ENCODE results near the gene ST6GALNAC6.
A peak's percentile ranks its signal among the peaks of the same experiment; 100 is the strongest.
"Not testable (repeated sequence)": the region's sequence is repeated elsewhere in the genome, so short reads cannot be mapped to it uniquely, and the experiment has no call there.

The ST6GALNAC6 gene

GRCh38 chr9:127896395-127897192 lies 2.8 kb downstream of the ST6GALNAC6 start:
- no peak overlapping the region for H3K27ac Mint-ChIP-seq
- no peak for DNase-seq (ENCODE audit: low spot score in 2 of 2)

GRCh38 chr9:127895811-127896210 lies 3.6 kb downstream of the ST6GALNAC6 start:
- peaks cover 52% of the 10 kb centered on the region for H3K4me1 Mint-ChIP-seq
- no peak overlapping the region for H3K27ac Mint-ChIP-seq
- no peaks in the 10 kb centered on the region for H3K9me3 Mint-ChIP-seq
- ATAC-seq (no peak), DNase-seq (ENCODE audit: low spot score in 2 of 2) (no peak)
- H3K4me3 Mint-ChIP-seq, result no peak overlapping the region
- peaks cover 89% of the 10 kb centered on the region for H3K36me3 Mint-ChIP-seq

More at GRCh38 chr9:127896395-127897192, 2.8 kb downstream of the ST6GALNAC6 start:
- ATAC-seq, result no peak
- Mint-ChIP-seq H3K9me3 (no peaks in the 10 kb centered on the region), H3K4me1 (peaks cover 52% of the 10 kb centered on the region), H3K4me3 (no peak overlapping the region), H3K36me3 (peaks cover 88% of the 10 kb centered on the region)

DNA sequence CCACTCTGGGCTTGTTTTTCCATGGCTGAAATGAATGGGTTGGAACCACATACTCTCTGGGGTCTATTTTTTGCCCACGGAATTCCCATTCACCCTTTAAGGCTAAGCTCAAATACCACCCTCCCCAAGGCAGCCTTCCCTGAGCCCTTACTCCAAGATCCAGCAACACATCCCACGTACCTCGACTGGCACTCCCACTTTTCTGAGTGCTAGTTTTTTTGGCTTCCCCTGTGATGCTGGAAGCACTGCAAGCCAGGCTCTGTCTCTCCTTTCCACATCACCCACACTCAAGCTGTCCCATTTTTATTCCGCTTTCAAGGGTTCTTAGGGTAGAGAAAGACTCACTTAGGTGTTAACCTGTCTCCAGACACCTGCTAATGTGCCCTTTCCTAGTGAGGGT lies 6.0 kb downstream of the ST6GALNAC6 start:
- DNase-seq (ENCODE audit: low spot score in 2 of 2) (no peak), ATAC-seq (no peak)
- no peak overlapping the region for H3K4me3 Mint-ChIP-seq
- H3K9me3 Mint-ChIP-seq, result no peaks in the 10 kb centered on the region
- no peak overlapping the region for H3K27ac Mint-ChIP-seq
- H3K4me1 Mint-ChIP-seq, result peaks cover 47% of the 10 kb centered on the region
- peaks cover 98% of the 10 kb centered on the region for H3K36me3 Mint-ChIP-seq

DNA sequence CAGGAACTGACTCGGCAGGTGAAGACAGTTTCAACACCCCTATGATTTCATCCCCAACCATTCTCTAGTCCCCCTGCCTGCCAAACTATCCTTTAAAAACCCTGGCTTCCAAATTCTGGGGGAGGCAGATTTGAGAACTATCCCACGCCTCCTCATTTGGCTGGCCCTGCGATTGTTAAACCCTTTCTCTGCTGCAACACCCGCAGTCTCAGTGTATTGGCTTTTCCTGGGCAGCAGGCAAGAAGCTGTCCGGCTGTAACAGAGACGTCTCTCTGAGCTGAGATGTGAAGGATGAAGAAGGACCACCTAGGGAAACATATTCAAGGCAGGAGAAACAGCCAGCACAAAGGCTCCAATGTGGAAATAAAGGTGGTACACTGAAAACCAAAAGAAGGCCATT lies 6.6 kb downstream of the ST6GALNAC6 start:
- DNase-seq (ENCODE audit: low spot score in 2 of 2), result no peak
- H3K4me3 Mint-ChIP-seq, result no peak overlapping the region
- peaks cover 98% of the 10 kb centered on the region for H3K36me3 Mint-ChIP-seq
- peak overlapping the region; percentile 6 for H3K27ac Mint-ChIP-seq
- no peaks in the 10 kb centered on the region for H3K9me3 Mint-ChIP-seq
- peaks cover 43% of the 10 kb centered on the region for H3K4me1 Mint-ChIP-seq
- ATAC-seq, result no peak

DNA sequence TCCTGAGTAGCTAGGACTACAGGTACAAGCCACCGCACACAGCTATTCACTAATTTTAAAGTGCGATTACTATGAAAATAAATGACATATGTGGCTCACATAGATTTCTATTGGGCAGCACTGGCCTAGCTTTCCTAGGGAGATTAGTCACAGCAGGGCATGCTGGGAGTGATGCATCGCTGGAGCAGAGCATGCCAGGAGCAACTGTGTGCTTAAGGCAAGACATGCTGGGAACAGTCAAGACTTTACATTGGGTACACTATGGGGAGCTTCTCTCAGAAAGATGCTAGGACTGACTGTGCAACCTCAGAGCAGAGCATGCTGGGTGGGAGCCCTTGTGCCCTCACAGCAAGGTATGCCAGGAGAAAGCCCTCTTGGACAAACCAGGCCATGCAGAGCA lies 9.3 kb downstream of the ST6GALNAC6 start:
- Mint-ChIP-seq H3K36me3 (peaks cover 100% of the 10 kb centered on the region), H3K4me3 (no peak overlapping the region), H3K27ac (no peak overlapping the region), H3K4me1 (peaks cover 46% of the 10 kb centered on the region), H3K9me3 (no peaks in the 10 kb centered on the region)
- ATAC-seq (no peak), DNase-seq (ENCODE audit: low spot score in 2 of 2) (no peak)

DNA sequence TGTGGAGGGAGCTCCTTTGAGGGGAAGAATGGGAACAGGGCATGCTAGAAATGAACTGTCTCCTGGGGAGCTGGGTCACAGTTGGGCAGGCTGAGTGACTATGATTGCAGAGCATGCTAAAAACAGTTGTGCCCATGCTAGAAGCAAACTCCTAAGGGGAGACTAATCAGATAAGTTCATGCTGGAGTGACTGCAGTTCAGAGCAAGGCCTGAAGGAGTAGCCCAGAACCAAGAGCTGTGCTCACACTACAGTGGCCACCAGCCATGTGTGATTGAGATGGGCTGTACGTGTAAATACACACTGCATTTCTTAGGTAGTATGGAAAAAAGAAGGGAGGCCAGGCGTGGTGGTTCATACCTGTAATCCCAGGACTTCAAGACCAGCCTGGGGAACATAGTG lies 11.6 kb downstream of the ST6GALNAC6 start:
- H3K4me3 Mint-ChIP-seq, result no peak overlapping the region
- peak; percentile 59 for ATAC-seq
- no peaks in the 10 kb centered on the region for H3K9me3 Mint-ChIP-seq
- H3K4me1 Mint-ChIP-seq, result peaks cover 52% of the 10 kb centered on the region
- DNase-seq (ENCODE audit: low spot score in 2 of 2), result no peak
- peak overlapping the region; percentile 48 for H3K27ac Mint-ChIP-seq
- H3K36me3 Mint-ChIP-seq, result peaks cover 100% of the 10 kb centered on the region

- Mint-ChIP-seq H3K9me3 (no peaks in the 10 kb centered on the region), H3K27ac (peak overlapping the region; percentile 81)
- ATAC-seq, result no peak
Measured at GRCh38 chr9:127886401-127886972, 12.9 kb downstream of the ST6GALNAC6 start.

DNA sequence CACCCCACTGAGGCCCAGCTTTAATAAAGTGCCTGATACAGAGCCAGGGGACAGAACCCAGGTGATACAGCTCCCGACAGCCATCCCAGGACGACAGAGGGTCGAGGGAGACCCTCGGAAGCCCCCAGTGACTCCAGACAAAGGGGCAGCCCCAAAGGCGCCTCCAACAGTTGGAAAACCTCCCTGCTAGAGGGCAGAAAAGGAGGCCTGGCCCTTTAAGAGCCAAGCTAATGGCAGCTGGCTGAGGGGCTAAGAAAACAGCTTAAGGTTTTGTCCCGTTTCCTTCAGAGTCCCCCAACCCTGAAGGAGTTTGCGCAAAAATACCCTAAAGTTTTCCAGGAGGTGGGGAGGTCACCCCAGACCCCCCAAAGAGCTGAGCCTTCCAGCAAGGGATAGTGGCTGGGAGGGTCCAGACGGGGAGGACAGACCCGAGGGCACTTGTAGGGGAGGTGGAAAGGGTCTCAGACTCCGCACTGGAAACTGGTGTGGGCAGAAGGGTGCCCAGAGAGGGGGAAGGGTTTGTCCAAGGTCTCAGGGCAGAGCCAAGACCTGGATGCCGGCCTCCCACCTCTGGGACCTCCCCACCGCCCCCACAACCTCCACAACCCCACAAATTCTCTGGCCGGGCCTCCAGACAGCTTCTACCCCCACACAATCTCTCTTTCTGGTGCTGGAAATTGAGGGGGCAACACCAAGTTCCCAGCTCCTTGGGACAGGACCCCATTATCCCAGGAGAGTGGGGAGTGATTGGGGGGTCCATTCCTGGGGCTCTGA lies 13.7 kb downstream of the ST6GALNAC6 start:
- H3K27ac Mint-ChIP-seq, result peak overlapping the region; percentile 81

More at GRCh38 chr9:127886401-127886972, 12.9 kb downstream of the ST6GALNAC6 start:
- Mint-ChIP-seq H3K4me3 (no peak overlapping the region), H3K36me3 (peaks cover 90% of the 10 kb centered on the region), H3K4me1 (peaks cover 47% of the 10 kb centered on the region)
- no peak for DNase-seq (ENCODE audit: low spot score in 2 of 2)

DNA sequence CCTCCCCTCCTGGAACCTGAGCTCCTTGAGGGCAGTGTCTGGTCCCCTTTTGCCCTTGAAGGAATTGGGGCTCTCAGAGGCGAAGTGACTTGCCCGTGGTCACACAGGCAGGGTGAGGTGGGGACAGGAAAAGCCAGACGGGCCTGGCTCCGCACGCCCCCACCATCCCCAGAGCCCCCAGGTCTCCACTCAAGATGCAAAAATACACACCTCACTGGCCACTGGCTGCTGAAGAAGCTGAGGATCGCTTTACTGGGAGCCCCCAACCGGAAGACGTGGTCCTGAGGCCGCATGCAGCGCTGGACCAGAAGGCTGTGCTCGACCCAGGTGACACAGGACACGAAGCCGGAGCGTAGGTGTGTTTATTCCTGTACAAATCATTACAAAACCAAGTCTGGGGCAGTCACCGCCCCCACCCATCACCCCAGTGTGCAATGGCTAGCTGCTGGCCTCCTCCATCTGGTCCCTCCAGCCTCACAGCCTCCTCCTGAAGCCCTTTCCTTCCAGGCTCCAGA lies 14.4 kb downstream of the ST6GALNAC6 start:
- peaks cover 43% of the 10 kb centered on the region for H3K4me1 Mint-ChIP-seq
- H3K4me3 Mint-ChIP-seq, result no peak overlapping the region
- ATAC-seq (no peak), DNase-seq (ENCODE audit: low spot score in 2 of 2) (no peak)
- H3K27ac Mint-ChIP-seq, result peak overlapping the region; percentile 81
- no peaks in the 10 kb centered on the region for H3K9me3 Mint-ChIP-seq
- peaks cover 83% of the 10 kb centered on the region for H3K36me3 Mint-ChIP-seq

More for the DNA sequence above, 13.7 kb downstream of the ST6GALNAC6 start:
- Mint-ChIP-seq H3K4me3 (no peak overlapping the region), H3K9me3 (no peaks in the 10 kb centered on the region), H3K36me3 (peaks cover 89% of the 10 kb centered on the region), H3K4me1 (peaks cover 43% of the 10 kb centered on the region)
- DNase-seq (ENCODE audit: low spot score in 2 of 2) (no peak), ATAC-seq (no peak)

GRCh38 chr9:127884427-127884911 lies 14.9 kb downstream of the ST6GALNAC6 start:
- Mint-ChIP-seq H3K9me3 (no peaks in the 10 kb centered on the region), H3K27ac (peak overlapping the region; percentile 81), H3K4me3 (no peak overlapping the region), H3K36me3 (peaks cover 77% of the 10 kb centered on the region), H3K4me1 (peaks cover 43% of the 10 kb centered on the region)
- no peak for ATAC-seq
- DNase-seq (ENCODE audit: low spot score in 2 of 2), result no peak

DNA sequence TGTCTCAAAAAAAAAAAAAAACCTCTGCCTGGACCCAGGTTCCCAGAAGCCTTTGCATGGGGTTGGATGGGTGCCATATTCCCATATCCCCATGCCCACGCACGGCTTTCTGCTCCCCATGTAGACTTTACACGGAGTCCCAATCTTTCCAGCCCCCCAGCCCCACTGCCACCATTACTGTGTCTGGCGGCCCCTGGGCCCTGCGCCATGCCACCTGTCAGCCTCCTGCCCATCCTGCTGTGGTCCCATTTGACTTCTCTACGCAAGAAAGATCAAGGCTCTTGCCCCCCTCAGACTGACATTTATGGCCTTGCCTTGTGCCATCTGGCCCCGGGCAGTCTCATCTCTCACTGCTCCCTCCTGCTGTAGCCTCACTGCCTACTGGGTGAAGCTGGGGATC lies 15.4 kb downstream of the ST6GALNAC6 start:
- Mint-ChIP-seq H3K4me3 (no peak overlapping the region), H3K9me3 (no peaks in the 10 kb centered on the region), H3K36me3 (peaks cover 76% of the 10 kb centered on the region), H3K27ac (peak overlapping the region; percentile 81), H3K4me1 (peaks cover 43% of the 10 kb centered on the region)
- ATAC-seq (no peak), DNase-seq (ENCODE audit: low spot score in 2 of 2) (no peak)

DNA sequence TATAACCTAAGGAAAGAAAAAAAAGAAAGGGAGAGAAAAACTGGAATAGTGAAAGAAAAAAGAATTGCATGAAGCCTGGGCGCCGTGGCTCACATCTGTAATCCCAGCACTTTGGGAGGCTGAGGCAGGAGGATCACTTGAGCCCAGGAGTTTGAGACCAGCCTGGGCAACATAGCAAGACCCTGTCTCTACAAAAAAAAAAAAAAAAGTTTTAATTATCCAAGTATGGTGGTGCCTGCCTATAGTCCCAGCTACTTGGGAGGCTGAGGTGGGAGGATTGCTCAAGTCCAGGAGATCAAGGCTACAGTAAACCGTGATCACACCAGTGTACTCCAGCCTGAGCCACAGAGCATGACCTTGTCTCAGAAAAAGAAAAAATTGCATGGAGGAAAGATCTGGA lies 17.7 kb downstream of the ST6GALNAC6 start:
- not testable (repeated sequence) for H3K4me3 Mint-ChIP-seq; H3K9me3 Mint-ChIP-seq; ATAC-seq; H3K27ac Mint-ChIP-seq; DNase-seq (ENCODE audit: low spot score in 2 of 2)
- peaks cover 55% of the 10 kb centered on the region for H3K36me3 Mint-ChIP-seq
- peaks cover 44% of the 10 kb centered on the region for H3K4me1 Mint-ChIP-seq

DNA sequence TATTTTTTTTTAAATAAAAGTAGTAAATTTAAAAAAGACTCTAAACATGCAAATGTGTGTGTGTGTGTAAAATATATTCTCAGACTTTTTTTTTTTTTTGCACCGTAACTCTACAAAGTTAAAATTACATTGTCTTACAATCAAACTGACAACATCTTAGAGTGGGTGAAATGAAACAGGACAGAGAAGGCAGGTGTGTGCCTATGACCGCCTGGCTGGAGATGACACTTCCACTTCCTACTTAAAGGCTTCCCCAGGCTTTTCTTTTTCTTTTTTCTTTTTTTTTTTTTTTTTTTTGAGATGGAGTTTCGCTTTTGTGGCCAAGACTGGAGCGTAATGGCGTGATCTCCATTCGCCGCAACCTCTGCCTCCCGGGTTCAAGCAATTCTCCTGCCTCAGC lies 19.3 kb downstream of the ST6GALNAC6 start:
- DNase-seq (ENCODE audit: low spot score in 2 of 2), result no peak
- no peaks in the 10 kb centered on the region for H3K9me3 Mint-ChIP-seq
- H3K27ac Mint-ChIP-seq, result no peak overlapping the region
- ATAC-seq, result no peak
- H3K4me1 Mint-ChIP-seq, result peaks cover 29% of the 10 kb centered on the region
- no peak overlapping the region for H3K4me3 Mint-ChIP-seq
- peaks cover 40% of the 10 kb centered on the region for H3K36me3 Mint-ChIP-seq

GRCh38 chr9:127878652-127879390 lies 20.6 kb downstream of the ST6GALNAC6 start:
- peak overlapping the region; percentile 34 for H3K27ac Mint-ChIP-seq
- H3K4me3 Mint-ChIP-seq, result no peak overlapping the region
- no peak for ATAC-seq
- H3K4me1 Mint-ChIP-seq, result peaks cover 16% of the 10 kb centered on the region
- no peaks in the 10 kb centered on the region for H3K9me3 Mint-ChIP-seq
- peaks cover 26% of the 10 kb centered on the region for H3K36me3 Mint-ChIP-seq
- DNase-seq (ENCODE audit: low spot score in 2 of 2), result no peak
